ENCODE data around the gene TBC1D24.

DNA sequence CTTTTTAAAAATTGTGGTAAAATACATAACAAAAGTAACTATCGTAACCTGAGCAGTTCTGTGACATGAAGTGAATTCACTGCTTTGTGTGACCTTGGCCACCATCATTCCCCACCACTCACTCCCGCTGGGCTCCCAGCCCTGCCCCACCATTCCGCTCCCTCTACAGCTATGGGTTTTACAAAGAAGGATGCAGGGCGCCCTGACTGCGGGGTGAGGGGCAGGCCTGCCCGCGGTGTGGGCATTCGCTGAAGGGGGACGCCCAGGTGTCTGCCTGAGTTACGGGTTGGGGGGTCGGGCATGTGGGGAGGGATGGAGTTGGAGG, 56.4 kb downstream of the TBC1D24 start, which contains the start of gene CEMP1:
- no peak for TF ChIP-seq POLR2AphosphoS5 (IDR thresholded peaks at IDR 0.05)
- TF ChIP-seq, protein P1, sequence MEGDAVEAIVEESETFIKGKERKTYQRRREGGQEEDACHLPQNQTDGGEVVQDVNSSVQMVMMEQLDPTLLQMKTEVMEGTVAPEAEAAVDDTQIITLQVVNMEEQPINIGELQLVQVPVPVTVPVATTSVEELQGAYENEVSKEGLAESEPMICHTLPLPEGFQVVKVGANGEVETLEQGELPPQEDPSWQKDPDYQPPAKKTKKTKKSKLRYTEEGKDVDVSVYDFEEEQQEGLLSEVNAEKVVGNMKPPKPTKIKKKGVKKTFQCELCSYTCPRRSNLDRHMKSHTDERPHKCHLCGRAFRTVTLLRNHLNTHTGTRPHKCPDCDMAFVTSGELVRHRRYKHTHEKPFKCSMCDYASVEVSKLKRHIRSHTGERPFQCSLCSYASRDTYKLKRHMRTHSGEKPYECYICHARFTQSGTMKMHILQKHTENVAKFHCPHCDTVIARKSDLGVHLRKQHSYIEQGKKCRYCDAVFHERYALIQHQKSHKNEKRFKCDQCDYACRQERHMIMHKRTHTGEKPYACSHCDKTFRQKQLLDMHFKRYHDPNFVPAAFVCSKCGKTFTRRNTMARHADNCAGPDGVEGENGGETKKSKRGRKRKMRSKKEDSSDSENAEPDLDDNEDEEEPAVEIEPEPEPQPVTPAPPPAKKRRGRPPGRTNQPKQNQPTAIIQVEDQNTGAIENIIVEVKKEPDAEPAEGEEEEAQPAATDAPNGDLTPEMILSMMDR (IDR thresholded peaks at IDR 0.05), result no peak
- TF ChIP-seq EP300 (IDR thresholded peaks at IDR 0.05), result no peak

Data from sigmoid colon (tissue), 4 donors.